Fibroblast of the conjunctiva (primary cell): ENCODE data around the gene ENGASE.

ENCODE experiments used
- DNase-seq: peaks from one replicate; pipeline ENCODE4 v3.0.0-alpha.2; 2010; ENCODE audit warnings: low read depth

The ENGASE gene

GRCh38 chr17:79092567-79092966, 17.9 kb downstream of the ENGASE start:
- DNase-seq, result no peak

GRCh38 chr17:79093270-79093669, 18.6 kb downstream of the ENGASE start:
- no peak for DNase-seq

GRCh38 chr17:79094261-79094660, 19.6 kb downstream of the ENGASE start:
- no peak for DNase-seq

- DNase-seq, result no peak
These were observed 20.9 kb downstream of the ENGASE start for GRCh38 chr17:79095345-79096055.

GRCh38 chr17:79096477-79096876, 21.9 kb downstream of the ENGASE start:
- no peak for DNase-seq

GRCh38 chr17:79097226-79098055, 22.8 kb downstream of the ENGASE start:
- no peak for DNase-seq

GRCh38 chr17:79098282-79098867, 23.8 kb downstream of the ENGASE start:
- DNase-seq, result no peak

- no peak for DNase-seq
These were observed 25.8 kb downstream of the ENGASE start for GRCh38 chr17:79100405-79100804.

GRCh38 chr17:79101111-79101673, 26.6 kb downstream of the ENGASE start:
- no peak for DNase-seq

GRCh38 chr17:79102214-79102613, 27.6 kb downstream of the ENGASE start:
- DNase-seq, result no peak

- no peak for DNase-seq
These were observed 30.4 kb downstream of the ENGASE start for GRCh38 chr17:79104898-79105600.

- no peak for DNase-seq
These were observed 31.3 kb downstream of the ENGASE start for GRCh38 chr17:79105937-79106336.

GRCh38 chr17:79106958-79107357, 32.3 kb downstream of the ENGASE start:
- DNase-seq, result no peak

- no peak for DNase-seq
These were observed 33.0 kb downstream of the ENGASE start for GRCh38 chr17:79107499-79108231.

- no peak for DNase-seq
These were observed 33.7 kb downstream of the ENGASE start for GRCh38 chr17:79108232-79108850.

- no peak for DNase-seq
These were observed 34.2 kb downstream of the ENGASE start for GRCh38 chr17:79108870-79109269.

- no peak for DNase-seq
These were observed 35.0 kb downstream of the ENGASE start for GRCh38 chr17:79109584-79109983.

GRCh38 chr17:79111097-79111496, 36.5 kb downstream of the ENGASE start:
- DNase-seq, result no peak

GRCh38 chr17:79112471-79112870, 37.8 kb downstream of the ENGASE start:
- DNase-seq, result no peak

GRCh38 chr17:79113699-79114457, 39.3 kb downstream of the ENGASE start:
- no peak for DNase-seq
